HG02623 (cell line): Measurements from ENCODE around the gene ZNF563.

Experiments used
- ATAC-seq: cut with Tn5 transposase; IDR thresholded peaks from one replicate; pipeline ENCODE4 v1.9.1; 2021; ENCODE audit warnings: moderate library complexity; ENCODE audit not compliant: unreplicated experiment

Gene ZNF563

DNA sequence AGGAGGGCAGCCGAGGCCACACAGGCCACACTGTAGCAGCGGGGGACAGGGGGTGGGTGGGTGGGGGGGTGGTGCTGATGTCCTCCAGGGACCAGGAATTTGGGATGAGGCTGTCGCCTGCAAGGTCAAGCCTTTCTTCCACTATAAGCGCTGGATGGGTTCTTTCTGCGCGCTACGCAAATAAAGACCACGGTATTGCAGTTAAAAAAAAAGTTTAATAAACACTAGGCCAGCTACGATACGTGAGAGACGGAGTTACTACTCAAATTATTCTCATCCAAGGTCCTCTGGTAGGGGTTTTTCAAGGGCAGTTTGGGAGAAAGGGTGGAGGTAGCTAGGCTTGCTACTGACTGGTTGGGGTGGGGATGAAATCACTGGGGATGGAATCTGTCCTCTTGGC lies 38.2 kb downstream of the ZNF563 start:
- ATAC-seq = no peak

DNA sequence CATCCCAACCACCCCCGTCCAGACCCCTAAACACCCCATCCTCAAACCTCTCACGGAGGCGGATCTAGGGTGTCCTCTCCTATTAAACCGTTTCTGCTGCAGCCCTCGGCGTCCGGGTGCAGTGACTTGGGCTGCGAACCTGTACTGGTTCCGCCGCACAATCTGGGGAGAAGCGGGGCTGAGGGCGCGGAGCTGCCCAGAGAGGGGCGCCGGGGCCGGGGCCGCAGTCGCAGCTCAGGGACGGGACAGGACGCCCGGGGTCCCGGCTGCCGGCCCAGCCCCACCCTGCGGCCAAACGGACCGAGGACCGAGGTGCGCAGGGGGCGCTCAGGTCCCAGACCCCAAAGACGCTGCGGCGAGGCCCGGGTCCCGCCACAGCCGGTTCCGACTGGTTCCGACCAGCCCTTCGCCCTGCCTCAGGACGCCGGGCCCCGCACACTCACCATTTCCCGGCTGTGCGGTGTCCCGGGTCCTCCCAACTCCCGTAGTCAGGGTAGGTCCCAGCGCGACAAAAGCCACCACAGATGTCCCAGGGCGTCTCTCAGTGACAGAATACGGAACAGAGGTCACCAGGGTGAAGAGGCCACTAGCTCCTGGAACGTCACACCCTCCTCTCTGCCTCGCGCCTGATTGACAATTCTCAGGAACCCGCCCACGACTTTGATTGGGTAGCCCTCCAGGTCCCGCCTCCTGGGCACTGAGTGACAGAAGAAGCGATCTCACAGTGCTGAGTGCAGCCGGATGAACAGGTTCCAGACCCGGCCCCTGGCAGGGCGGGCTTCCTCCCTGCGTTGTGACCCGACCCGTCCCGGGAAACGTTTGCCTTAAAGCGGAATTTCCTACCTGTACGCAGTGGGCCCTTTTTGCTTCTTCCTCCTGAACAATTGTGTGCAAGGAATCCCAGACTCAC lies 38.9 kb downstream of the ZNF563 start, which contains the start of gene ZNF44:
Gene ZNF44 (minus strand): TSS at position 635 of the 910 bp plus-strand sequence. CDS start 189 bp downstream, at position 446.
- peak; percentile 92 for ATAC-seq

DNA sequence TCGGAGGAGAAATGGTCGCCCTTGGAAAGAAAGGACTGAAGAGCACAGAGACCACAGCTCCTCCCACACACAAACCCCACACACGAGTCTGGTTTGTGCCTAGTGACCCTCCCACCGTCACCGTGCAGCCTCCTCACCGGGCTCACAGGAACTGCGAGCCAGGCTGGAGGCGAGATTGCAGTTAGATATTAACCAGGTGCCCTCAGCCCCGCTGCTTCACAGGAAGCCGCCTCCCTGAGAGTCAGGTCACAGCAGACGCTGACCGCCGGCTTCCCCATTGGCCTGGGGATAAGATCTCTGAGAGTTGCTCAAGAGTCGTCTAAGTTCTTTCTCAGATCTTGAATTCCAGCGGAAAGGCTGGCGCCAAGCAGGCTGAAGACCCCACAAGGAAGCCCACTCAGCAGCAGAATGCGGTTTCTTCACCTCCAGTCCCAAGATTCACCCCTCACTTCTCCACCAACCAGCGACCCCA lies 39.6 kb downstream of the ZNF563 start:
- ATAC-seq = no peak

DNA sequence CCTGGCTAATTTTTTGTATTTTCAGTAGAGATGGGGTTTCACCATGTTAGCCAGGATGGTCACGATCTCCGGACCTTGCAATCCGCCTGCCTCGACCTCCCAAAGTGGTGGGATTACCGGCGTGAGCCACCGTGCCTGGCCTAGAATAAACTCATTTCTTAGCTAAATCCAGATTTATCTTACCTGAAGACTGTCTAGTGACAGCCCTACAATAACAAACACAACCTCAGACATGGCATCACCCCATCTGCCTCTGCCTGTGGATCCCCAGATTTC lies 43.7 kb downstream of the ZNF563 start:
- ATAC-seq = no peak

DNA sequence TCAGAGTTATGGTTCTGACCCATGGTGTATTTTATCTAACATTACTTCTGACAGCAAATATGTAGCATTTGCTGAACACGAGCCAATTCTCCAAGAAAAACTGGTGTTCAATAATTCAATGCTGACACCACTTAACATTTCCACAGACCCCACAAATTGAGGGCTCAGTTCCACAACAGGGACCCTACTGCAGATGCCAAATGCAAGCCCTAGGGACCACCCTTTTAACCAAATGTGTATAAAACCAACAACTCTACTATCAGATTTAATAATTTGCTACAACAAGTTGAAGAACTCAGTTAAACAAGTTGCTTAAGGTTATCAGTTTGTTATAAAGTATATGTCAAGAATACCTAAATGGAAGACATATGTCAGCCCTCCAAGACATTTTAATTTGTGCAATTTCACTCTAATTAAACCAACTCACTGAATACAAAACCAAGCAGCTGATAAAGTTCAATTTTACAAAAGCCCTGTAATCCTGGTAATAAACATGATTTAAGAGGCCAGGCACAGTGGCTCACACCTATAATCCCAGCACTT lies 45.4 kb downstream of the ZNF563 start:
- ATAC-seq = no peak

DNA sequence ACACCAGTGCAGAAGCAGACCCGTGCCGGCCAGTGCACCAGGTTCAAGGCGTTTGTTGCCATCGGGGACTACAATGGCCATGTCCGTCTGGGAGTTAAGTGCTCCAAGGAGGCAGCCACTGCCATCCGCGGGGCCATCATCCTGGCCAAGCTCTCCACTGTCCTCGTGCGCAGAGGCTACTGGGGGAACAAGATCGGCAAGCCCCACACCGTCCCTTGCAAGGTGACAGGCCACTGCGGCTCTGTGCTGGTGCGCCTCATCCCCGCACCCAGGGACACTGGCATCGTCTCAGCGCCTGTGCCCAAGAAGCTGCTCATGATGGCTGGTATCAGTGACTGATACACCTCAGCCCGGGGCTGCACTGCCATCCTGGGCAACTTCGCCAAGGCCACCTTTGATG lies 48.8 kb downstream of the ZNF563 start:
- no peak for ATAC-seq

DNA sequence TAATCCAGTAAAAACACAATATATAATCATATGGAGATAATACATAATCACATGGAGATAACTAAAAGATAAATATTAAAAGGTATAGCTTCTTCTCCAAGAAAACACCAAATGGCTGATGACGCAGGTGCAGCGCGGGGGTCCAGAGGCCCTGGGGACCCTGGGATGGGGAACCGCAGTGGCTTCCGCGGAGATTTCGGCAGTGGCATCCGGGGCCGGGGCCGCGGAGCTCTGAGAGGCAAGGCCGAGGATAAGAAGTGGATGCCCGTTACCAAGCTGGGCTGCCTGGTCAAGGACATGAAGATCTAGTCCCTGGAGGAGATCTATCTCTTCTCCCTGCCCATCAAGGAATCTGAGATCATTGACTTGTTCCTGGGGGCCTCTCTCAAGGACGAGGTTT lies 49.2 kb downstream of the ZNF563 start:
- no peak for ATAC-seq

DNA sequence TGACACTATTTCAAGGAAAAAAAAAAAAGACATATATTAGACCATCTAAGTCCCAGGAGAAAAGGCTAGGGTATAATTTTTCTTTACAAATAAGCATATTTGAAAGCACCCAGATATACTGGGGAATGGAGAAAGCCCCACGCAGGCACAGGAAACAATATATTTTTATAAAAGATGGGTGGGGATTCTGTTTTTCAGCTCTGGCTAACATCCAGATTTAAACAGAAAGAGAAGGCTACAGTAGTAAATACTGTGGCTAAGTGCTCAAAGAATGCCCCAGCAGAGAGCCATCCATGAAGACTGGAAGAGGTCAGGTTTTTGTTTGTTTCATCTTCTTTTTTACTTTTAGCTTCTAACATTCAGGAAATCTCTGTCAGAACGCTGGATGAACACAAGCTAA lies 54.7 kb downstream of the ZNF563 start:
- ATAC-seq = no peak

DNA sequence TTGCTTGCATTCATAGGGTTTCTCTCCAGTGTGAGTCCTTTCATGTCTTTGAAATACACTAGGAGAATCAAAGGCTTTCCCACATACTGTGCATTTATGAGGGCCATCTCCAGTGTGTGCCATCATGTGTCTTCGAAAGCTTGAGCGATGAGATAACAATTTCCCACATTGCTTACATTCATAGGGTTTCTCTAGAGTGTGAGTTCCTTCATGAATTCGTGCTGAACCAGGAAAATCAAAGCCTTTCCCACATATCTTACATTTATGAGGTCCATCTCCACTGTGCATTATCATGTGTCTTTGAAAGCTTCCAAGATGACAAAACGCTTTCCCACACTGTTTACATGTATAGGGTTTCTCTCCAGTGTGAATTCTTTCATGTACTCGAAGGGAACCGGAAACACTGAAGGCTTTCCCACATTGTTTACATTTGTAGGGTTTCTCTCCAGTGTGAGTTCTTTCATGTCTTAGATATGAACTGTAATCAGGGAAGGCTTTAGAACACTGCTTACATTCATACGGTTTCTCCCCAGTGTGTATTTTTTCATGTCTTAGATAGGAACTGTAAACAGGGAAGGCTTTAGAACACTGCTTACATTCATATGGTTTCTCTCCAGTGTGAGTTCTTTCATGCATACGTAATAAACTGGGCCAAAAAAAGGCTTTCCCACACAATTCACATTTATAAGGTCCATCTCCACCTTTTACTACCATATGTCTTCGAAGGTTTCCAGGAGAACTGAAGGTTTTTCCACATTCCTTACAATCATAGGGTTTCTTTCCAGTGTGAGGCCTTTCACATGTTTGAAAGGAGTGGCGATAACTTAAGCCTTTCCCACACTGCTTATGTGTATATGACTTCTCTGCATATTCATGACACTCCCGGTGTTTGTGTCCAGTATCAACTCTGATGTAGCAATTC lies 60.2 kb downstream of the ZNF563 start:
- no peak for ATAC-seq

DNA sequence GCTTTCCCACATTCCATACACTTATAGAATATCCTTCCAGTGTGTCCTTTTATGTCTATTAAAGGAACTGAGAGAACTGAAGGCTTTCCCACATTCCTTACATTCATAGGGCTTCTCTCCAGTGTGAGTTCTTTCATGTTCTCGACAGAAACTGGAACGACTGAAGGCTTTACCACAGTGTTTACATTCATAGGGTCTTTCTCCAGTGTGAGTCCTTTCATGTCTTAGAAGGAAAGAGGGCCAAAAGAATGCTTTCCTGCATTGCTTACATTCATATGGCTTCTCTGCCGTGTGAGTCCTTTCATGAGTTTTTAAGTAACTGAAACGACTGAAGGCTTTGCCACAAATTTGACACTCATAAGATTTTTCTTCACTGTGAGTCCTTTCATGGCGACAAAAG lies 61.0 kb downstream of the ZNF563 start:
- no peak for ATAC-seq

DNA sequence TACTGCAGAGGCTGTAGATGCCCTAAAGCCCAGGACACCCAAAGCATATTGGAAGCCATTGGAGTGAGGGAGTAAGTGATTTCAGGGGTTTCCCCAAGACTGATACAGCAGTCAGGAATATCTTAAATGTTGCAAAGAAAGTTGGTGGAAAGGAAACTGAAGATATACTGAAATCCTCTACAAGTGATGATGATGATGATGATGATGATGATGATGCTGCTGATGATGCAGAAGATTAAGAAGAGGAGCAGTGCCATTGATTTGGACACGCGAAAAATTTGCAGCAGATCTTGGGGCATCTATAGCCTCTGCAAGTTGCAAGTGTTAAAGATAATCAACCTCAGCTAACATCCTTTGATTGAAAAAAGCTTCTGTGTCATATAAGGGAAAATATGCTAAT lies 62.6 kb downstream of the ZNF563 start:
- no peak for ATAC-seq
